Fibroblast of the aortic adventitia (primary cell): Measurements from ENCODE around the gene TOP3B. TPM values are rescaled to one million over a fixed set of nuclear protein-coding genes. Genes with fewer than 3 reads are reported as not detected.

Experiments
- DNase-seq: peaks from one replicate; pipeline ENCODE4 v3.0.0-alpha.2; 2010; ENCODE audit warnings: low read depth
- H3K4me3 ChIP-seq: 2 replicates; pipeline ENCODE4 v1.5.1; 2011; ENCODE audit warnings: low read depth, mild to moderate bottlenecking, control low read depth, low read length, moderate library complexity
- total RNA-seq: library from RNA; depleted of rRNA; stranded (reverse); fragments of >200 nt; gene quantifications from 2 replicates; pipeline ENCODE4 v1.2.3, GENCODE V29; 2012; ENCODE audit warnings: low replicate concordance
- TF ChIP-seq, protein P1 (sequence below): IDR thresholded peaks from 2 replicates; pipeline ENCODE4 v1.5.1; 2011; ENCODE audit warnings: mild to moderate bottlenecking, low read length, control low read depth, inconsistent platforms; ENCODE audit not compliant: insufficient read depth

The TOP3B gene
- total RNA-seq, 1 donor: 20.9 TPM

DNA sequence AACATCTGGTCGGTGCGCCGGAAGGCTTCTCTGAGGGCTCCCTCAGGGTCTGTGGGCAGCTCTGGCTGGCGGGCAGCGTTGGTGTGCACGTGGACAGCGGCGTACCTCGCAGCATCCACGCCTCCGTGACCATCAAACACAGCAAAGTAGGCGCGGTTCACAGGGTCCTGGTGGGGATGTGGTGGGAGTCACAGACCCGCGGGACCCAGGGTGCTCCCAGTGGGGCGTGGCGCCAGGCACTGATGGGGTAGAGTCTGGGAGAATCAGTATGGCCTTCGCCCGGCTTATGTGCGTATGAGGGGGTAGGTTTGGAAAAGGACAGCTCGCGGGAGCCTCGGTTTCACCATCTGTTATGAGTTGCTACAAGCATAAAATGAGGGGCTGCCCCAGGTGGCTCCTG is 49.2 kb downstream of the TOP3B start:
- H3K4me3 ChIP-seq: no peak overlapping the region
- DNase-seq: no peak
- TF ChIP-seq, protein P1, sequence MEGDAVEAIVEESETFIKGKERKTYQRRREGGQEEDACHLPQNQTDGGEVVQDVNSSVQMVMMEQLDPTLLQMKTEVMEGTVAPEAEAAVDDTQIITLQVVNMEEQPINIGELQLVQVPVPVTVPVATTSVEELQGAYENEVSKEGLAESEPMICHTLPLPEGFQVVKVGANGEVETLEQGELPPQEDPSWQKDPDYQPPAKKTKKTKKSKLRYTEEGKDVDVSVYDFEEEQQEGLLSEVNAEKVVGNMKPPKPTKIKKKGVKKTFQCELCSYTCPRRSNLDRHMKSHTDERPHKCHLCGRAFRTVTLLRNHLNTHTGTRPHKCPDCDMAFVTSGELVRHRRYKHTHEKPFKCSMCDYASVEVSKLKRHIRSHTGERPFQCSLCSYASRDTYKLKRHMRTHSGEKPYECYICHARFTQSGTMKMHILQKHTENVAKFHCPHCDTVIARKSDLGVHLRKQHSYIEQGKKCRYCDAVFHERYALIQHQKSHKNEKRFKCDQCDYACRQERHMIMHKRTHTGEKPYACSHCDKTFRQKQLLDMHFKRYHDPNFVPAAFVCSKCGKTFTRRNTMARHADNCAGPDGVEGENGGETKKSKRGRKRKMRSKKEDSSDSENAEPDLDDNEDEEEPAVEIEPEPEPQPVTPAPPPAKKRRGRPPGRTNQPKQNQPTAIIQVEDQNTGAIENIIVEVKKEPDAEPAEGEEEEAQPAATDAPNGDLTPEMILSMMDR: no peak

DNA sequence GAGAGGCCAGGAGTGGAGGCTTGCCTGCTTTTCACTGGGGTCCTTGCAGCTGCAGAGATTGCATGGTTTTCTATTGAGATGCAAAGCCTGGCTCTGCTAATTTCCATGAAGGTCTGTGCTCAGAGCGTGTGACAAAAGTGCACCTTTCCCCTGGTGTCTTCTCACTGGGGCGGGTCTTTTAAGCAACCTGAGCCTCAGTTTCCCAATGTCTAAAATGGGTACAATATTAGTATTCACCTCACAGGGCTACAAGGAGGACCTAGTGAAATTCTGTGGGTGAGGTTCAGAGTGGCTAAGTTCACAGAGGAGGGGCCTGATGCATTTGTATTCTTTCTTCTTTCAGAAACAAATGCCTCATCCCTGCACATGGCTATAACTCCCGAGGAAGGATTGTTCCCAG is 50.2 kb downstream of the TOP3B start:
- no peak for DNase-seq
- TF ChIP-seq, protein P1: no peak
- no peak overlapping the region for H3K4me3 ChIP-seq

DNA sequence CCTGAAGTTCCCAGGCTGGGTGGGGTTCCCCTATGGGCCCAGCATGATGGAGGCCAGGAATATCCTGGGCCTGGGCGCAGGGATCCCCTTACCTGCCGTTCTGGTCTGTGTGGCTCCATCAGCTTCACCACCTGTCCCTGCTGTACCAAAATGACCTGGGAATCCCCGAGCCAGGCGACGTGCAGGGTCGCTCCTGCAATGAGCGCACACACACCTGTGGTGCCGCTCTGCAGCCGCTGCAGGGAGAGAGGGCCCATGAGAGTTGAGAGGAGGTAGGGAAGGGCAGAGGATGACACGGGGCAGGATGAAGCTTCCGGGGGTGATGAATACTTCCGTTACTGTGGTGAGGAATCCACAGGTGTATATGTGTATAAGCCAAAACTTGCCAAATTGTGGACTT is 51.5 kb downstream of the TOP3B start:
- H3K4me3 ChIP-seq: no peak overlapping the region
- TF ChIP-seq, protein P1: no peak
- no peak for DNase-seq

DNA sequence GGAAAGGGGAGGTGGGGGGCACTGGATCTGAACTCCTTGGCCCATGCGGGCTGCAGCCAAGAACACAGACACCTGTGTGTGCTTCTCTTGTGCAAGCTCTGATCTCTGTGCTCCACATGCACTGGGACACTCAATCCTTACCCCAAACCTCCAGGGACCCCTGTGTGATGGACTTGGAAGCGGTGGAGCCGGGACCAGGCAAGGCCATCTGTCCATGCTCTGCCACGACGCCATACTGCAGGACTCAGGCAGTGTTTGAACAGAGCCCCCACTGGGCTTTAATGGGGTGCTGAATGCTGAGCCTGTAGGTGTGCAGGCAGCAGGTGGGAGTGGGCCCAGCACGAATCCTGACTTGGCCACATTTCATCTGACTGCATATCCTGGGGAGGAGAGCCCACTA is 53.3 kb downstream of the TOP3B start:
- TF ChIP-seq, protein P1: no peak
- DNase-seq: no peak
- no peak overlapping the region for H3K4me3 ChIP-seq

DNA sequence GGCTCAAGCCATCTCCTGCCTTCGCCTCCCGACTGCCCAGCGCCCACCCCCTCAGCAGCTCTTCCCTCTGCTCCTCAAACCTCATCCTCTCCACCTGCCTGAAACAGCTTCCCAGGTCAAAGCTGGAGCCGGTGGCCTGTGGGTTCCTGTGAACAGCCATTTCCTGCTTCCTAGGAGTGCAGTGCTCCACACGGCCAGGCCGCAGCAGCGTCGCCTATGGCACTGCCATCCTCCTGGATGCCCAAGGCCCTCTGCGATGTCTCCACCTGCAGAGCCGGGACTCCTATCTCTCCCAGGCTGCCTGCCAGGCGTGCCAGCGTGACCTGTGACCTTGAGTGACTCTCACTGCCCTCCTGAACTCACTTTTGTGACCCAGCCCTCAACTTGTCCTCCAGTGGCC is 54.5 kb downstream of the TOP3B start:
- TF ChIP-seq, protein P1: no peak
- no peak for DNase-seq
- no peak overlapping the region for H3K4me3 ChIP-seq

DNA sequence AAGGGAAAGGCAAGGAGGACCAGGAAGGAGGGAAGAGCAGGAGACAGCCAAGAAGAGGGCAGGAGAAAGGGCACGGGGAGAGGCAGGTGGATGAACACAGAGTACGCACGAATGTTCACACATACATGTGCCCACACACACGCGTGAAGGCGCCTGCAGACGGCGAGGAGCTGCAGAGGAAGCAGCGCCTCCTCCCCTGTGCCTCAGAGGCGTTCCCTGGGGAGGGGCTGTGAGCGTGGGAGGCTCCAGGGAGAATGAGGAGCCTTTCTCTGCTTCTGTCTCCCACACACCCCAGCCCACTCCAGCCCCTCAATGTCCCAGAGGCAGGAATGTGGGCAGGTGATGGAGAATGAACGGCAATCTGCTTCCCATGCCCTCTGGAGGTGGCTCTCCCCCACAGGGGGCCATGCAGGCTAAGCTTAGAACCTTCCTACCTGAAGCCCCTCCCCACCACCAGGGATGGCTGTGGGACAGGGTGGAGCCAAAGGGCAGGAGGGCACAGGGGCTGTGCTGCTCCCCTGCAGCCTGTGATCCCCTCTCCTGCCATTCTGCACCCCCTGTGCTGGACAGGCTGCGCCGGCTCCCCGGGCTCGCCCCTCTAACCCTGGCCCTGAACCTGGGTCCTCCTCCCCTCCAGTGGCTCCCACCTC is 55.3 kb downstream of the TOP3B start:
- no peak overlapping the region for H3K4me3 ChIP-seq
- TF ChIP-seq, protein P1: no peak
- no peak for DNase-seq

DNA sequence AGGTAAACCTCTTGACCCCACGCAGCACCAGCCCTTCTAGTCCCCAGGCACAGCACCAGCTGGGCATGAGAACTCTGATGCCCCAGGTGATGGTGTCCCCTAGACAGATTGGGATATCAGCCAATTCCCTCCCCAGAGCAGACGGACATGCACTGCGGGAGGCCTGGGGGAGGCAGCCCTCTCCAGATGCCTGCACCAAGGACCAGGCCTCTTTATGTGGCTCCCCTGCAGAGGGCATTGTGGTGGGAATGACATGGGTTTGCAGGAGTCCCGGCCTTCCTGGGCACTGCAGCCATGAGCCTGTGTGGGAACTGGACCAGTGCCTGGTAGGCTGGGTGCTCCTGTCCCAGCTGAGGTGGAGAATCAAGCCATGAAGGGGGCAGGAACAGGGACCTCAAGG is 55.9 kb downstream of the TOP3B start:
- no peak overlapping the region for H3K4me3 ChIP-seq
- DNase-seq: no peak
- TF ChIP-seq, protein P1: no peak
